Thyroid gland (tissue), 4 donors: ENCODE results near the gene AKT2.

ENCODE experiments used
- CTCF ChIP-seq, 6 experiments: fragments of 200-600 bp in 3 of 6; fragments of 450-650 bp in 3 of 6; sonication (generic) in 3 of 6; IDR thresholded peaks; one replicate each; pipeline ENCODE4 v1.5.1; 2016 to 2019; ENCODE audit warnings: antibody characterized with exemption in 6 of 6, mild to moderate bottlenecking in 2 of 6, inconsistent platforms in 1 of 6, moderate library complexity in 1 of 6
- POLR2A ChIP-seq, 2 donors: fragments of 450-650 bp; IDR thresholded peaks; one replicate each; pipeline ENCODE4 v1.6.1; 2017; ENCODE audit warnings: antibody characterized with exemption in 2 of 2, mild to moderate bottlenecking in 2 of 2, moderate library complexity in 1 of 2

GRCh38 chr19:40231057-40231456, 54.1 kb downstream of the AKT2 start:
- no peak for TF ChIP-seq POLR2A (IDR thresholded peaks at IDR 0.05)
- TF ChIP-seq CTCF (IDR thresholded peaks at IDR 0.05), result no peak
